ENCODE data around the gene TSC22D4.
A peak's percentile ranks its signal among the peaks of the same experiment; 100 is the strongest.
"Not testable (repeated sequence)": the region's sequence is repeated elsewhere in the genome, so short reads cannot be mapped to it uniquely, and the experiment has no call there.

TSC22D4 gene

GRCh38 chr7:100478958-100479660 is at the start of gene TSC22D4:
Gene TSC22D4, minus strand, starts transcription at chr7:100479214. Its CDS starts 1,176 bp downstream, at chr7:100478038.
- DNase-seq = peak; percentile 99

DNA sequence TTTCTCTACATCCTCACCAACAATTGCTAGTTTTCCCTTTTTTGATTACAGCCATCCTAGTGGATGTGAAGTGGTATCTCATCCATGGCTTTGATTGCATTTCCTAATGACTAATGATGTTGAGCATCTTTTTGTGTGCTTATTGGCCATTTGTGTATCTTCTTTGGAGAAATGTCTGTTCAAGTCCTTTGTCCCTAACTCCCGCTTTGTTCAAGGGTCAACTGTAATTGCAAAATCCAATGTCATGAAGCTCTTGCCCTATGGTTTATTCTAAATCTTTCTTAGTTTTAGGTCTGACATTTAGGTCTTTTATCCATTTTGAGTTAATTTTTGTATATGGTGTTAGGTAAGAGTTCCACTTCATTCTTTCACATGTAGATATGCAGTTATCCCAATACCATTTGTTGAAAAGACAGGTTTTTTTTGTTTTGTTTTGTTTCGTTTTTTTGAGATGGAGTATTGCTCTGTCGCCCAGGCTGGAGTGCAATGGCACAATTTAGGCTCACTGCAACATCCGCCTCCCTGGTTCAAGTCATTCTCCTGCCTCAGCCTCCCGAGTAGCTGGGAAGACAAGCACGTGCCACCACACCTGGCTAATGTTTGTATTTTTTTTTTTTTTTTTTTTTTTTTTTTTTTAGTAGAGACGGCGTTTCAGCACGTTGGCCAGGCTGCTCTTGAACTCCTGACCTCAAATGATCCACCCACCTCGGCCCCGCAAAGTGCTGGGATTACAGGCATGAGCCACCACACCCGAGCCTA is 49.3 kb upstream of the TSC22D4 start:
- not testable (repeated sequence) for DNase-seq

DNA sequence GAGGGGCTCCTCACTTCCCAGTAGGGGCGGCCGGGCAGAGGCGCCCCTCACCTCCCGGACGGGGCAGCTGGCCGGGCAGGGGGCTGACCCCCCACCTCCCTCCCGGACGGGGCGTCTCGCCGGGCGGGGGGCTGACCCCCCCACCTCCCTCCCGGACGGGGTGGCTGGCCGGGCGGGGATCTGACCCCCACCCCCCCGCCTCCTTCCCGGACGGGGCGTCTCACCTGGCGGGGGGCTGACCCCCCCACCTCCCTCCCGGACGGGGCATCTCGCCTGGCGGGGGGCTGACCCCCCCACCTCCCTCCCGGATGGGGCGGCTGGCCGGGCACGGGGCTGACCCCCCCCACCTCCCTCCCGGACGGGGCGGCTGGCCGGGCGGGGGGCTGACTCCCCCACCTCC is 44.2 kb upstream of the TSC22D4 start:
- DNase-seq = not testable (repeated sequence)

- not testable (repeated sequence) for DNase-seq
Observed at GRCh38 chr7:100521909-100522593, 43.0 kb upstream of the TSC22D4 start.

DNA sequence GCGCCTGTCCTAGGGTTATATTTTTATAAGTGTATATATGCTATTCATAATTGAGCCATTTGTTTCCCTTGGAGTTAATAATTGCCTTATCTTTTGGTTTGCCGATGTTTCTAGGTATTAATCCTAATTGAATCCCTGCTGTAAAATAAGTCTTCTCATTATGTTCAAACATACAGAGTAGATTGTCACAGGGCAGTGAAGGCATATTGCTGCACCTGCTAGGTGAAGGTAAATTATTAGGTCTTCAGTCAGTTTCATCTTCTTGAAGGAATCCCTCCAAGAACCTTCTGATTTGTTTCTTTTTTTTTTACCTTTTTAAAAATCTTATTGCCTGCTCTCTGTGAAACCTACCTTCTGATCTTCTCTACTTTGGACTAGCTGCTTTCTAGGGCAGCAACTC is 42.1 kb upstream of the TSC22D4 start:
- no peak for DNase-seq

GRCh38 chr7:100520138-100520537 is 41.1 kb upstream of the TSC22D4 start:
- DNase-seq = no peak

- no peak for DNase-seq
Observed at GRCh38 chr7:100519580-100519979, 40.6 kb upstream of the TSC22D4 start.

DNA sequence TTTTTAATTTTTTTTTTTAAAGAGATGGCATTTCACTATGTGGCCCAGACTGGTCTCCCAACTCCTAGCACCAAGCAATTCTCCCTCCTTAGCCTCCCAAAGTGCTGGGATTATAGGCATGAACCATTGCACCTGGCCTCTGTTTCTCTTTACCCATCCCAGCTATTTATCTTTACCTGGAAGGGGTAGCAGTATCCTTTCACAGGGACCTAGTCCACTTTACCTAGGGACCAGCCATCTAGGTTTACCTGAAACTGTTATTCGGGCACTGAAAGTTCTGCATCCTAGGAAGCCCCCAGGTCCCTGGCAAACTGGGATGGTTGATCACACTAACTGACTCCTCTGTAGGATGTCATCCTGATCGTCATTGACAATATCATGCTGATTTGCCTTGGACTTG is 38.3 kb upstream of the TSC22D4 start:
- DNase-seq = no peak

DNA sequence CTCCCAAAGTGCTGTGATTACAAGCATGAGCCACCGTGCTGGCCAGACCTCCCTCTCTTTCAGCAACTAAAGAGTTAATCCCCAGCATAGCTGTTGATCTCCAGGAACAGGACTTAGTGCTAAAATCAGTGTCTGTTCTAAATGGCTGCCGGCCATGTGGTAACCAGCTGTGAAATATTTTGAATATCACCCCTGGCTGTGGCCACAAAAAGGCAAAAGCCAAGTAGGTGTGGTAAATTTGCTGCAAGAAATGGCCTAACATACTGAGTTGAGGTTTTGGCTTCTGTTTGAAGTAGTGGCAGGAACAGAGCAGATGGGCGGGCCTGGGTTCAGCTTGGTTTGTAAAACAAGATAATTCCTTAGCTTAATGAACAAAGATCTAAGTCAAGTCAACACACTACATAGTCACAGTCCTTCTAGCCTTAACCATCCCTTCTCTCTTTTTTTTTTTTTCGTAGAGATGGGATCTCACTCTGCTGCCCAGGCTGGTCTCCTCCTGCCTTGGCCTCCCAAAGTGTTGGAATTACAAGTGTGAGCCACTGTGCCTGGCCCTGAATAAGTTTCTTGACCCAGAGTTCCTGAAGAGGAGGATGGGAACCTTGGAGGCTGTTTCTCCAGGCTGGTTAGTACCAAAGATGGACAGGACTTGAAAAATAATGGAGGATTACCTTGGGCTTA is 37.3 kb upstream of the TSC22D4 start:
- peak; percentile 82 for DNase-seq

- no peak for DNase-seq
Observed at GRCh38 chr7:100515072-100515532, 36.1 kb upstream of the TSC22D4 start.

- no peak for DNase-seq
Observed at GRCh38 chr7:100513212-100513810, 34.3 kb upstream of the TSC22D4 start.

GRCh38 chr7:100510437-100511239 is 31.6 kb upstream of the TSC22D4 start:
- no peak for DNase-seq

DNA sequence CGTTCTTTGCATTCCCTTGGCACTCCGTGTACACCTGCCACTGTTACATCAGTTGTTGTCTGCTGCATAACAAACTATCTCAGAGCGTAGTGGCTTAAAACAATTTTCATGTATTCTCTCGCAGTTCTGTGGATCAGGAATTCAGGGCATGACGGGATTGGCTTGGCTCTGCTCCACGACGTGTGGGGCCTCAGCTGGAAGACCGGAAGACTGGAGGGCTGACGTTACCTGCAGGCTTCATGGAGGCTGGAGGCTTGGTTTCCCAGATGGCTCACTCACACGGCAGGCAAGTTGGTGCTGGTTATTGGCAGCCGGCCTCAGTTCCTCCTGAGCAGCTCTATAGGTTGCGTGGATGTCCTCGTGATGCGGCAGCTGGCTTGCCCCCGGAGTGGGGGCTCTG is 30.2 kb upstream of the TSC22D4 start:
- DNase-seq = peak; percentile 59

DNA sequence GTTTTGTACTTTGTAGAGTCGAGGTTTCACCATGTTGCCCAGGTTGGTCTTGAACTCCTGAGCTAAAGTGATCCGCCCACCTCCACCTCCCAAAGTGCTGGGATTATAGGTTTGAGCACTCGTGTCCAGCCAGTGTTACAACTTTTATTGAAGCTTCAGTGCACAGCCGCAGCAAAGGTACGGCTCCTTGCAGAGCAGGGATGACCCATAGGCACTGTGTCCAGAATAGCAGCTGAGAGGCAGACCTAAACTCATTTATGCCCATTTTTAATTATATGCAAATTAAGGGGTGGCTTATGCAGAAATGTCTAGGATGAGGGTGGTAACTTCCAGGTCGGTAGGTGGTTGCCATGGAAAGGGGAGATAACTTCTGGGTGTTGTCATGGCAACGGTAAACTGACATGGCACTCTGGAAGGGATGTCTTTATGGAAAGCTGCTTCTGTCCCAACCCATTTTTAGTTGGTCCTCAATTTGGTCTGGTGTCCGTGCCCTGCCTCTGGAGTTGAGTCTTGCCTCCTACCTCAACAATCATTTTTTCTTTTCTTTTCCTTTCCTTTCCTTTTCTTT is 27.4 kb upstream of the TSC22D4 start:
- DNase-seq = no peak

DNA sequence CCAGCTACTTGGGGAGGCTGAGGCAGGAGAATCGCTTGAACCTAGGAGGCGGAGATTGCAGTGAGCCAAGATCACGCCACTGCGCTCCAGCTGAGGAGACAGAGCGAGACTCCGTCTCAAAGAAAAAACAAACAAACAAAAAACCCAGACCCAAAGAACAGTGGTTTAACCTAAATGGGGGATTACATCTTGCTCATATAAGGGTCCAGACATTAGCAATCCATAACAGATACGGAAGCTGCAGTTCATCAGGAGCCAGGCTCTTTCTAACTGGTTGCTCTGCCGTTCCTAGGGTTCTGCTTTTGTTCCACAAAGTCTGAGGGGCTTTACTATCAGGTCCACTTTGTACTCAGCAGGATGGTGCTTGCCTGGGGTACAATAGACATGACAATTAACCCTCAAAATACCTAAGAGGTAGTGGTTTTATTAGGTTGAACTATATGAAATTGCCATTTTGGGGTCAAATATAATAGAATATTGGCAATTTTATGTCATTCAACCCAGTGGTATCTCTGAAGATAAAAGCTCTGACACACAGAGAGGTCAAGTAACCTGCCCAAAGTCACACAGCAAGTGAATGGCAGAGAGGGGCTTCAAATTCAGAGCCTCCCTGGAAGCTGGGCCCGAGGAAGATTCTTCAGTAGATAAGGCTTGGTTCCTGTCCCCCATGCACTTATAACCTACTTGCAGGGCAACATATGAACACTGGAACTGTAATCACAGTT is 26.0 kb upstream of the TSC22D4 start:
- no peak for DNase-seq

GRCh38 chr7:100504031-100504430 is 25.0 kb upstream of the TSC22D4 start:
- not testable (repeated sequence) for DNase-seq

- not testable (repeated sequence) for DNase-seq
Observed at GRCh38 chr7:100500743-100501142, 21.7 kb upstream of the TSC22D4 start.

- DNase-seq = no peak
Observed at GRCh38 chr7:100496509-100496908, 17.5 kb upstream of the TSC22D4 start.

DNA sequence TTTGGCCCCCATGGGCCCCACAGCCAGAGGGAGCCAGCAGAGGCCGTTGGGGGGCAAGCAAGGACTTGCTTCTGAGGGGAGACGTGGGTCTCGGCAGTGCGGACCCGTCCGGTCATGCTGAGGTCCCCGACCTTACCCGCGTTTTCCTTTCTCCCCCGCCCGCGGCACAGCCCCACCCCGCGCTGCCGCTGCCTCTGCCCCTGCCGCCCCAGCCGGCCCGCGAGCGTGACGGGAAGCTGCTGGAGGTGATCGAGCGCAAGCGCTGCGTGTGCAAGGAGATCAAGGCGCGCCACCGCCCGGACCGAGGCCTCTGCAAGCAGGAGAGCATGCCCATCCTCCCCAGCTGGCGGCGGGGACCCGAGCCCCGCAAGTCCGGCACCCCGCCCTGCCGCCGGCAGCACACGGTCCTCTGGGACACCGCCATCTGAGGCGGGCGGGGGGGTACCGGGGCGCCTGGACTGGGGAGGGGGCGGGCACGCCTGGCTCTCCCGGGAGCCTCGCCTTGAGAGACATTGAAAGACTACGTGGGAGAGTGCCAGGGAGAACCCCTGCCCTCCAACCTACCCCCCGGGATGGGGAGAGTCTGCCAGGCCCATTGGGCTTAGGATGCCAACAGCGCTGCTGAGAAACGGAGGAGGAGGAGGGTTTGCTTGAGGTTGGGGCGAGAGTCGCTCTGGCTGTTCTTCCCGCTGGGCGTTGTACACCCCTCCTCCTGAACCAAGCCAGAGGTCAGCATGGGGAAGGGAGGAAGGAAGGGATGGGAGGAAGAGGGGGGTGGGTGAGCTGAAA is 14.7 kb upstream of the TSC22D4 start:
- DNase-seq = no peak

Data from femur (tissue), 1 donor.